ENCODE results near the gene FER.

- TF ChIP-seq CTCF (IDR thresholded peaks at IDR 0.05; ENCODE audit: insufficient read depth, low read length, poor library complexity, severe bottlenecking) (no peak), EZH2phosphoT487 (conservative IDR thresholded peaks at IDR 0.05; ENCODE audit: low read length) (no peak)
Observed at GRCh38 chr5:109246395-109246794, 498.7 kb downstream of the FER start.

All from SU-DHL-6 (cell line).